BJ (cell line): ENCODE measurements around the gene MAML2. TPM values are rescaled to one million over a fixed set of nuclear protein-coding genes. Genes with fewer than 3 reads are reported as not detected.

ENCODE experiments used
- CTCF ChIA-PET: fragments of 350-600 bp; formaldehyde crosslinking; extraction: SDS; loops from one replicate; lab custom pipeline; 2021; ENCODE audit warnings: antibody characterized with exemption, inconsistent platforms; lab: Yijun Ruan, JAX
- POLR2A ChIA-PET: fragments of 300-600 bp; sonication (Branson Sonifier 250); formaldehyde crosslinking; extraction: SDS; loops from one replicate; lab custom pipeline; 2021; ENCODE audit warnings: antibody characterized with exemption; lab: Charles Lee
- DNase-seq: peaks from one replicate; pipeline ENCODE4 v3.0.0-alpha.2; 2011; ENCODE audit warnings: low read depth
- H3K27me3 ChIP-seq: 2 replicates; pipeline ENCODE4 v1.6.0; 2011; ENCODE audit warnings: low read length; ENCODE audit not compliant: control insufficient read depth, insufficient read depth
- H3K36me3 ChIP-seq: 2 replicates; pipeline ENCODE4 v1.5.1; 2011; ENCODE audit warnings: low read length; ENCODE audit not compliant: control insufficient read depth, insufficient read depth
- H3K4me3 ChIP-seq: 2 replicates; pipeline ENCODE4 v1.5.1; 2011; ENCODE audit warnings: low read depth, mild to moderate bottlenecking, control low read depth, low read length
- CTCF ChIP-seq: IDR thresholded peaks from 2 replicates; pipeline ENCODE4 v1.5.1; 2011; ENCODE audit warnings: low read depth, mild to moderate bottlenecking, control low read depth, inconsistent platforms, low read length, moderate library complexity; ENCODE audit not compliant: insufficient read depth
- polyA plus RNA-seq: library from polyadenylated mRNA; depleted of rRNA; stranded (reverse); fragments of >200 nt; gene quantifications from 2 replicates; pipeline ENCODE4 v1.2.3, GENCODE V29; 2011

MAML2 gene
- polyA plus RNA-seq, 1 experiment, result 22.0 TPM

DNA sequence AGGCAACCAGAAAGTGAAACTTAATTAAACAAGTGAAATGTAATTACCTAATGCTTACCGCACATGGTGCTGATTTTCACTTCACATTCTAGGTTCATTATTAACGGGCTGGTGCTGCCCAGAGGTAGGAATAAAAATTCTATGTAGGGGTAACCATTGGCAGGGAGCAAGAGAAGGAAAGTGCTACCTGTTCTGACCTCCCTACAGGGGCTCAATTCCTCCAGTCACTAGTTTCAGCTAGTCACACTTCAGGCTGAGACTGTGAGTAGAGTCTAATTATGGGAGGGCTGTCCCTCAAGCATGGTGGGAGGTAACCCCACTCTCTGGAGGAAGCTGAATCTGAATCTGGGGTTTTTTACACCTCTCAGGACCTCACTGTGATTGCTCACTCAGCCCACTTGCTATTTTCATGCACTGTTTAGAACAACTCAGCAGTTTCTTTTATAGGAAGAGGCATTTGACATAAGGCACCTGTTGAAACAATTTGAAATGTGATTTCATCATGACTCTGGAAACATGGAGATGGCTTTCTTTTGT is 75.4 kb downstream of the MAML2 start:
- POLR2A ChIA-PET, result no interaction called here
- CTCF ChIA-PET, result interaction anchor here (1.1 to 1.3 kb wide), 2 partner anchors 10 to 432 kb away, joined by 3 read pairs; no protein-coding TSS in a partner anchor
- no peak for DNase-seq

GRCh38 chr11:96267001-96267495 is 75.9 kb downstream of the MAML2 start:
- Histone ChIP-seq H3K27me3 (no peaks in the 10 kb centered on the region), H3K4me3 (no peak overlapping the region), H3K36me3 (peaks cover 2% of the 10 kb centered on the region; the same call in 1 of the 2 replicates)
- DNase-seq, result no peak
- CTCF ChIA-PET, result interaction anchor here (1.1 to 1.3 kb wide), 2 partner anchors 11 to 431 kb away, joined by 3 read pairs; no protein-coding TSS in a partner anchor
- no peak for TF ChIP-seq CTCF
- POLR2A ChIA-PET, result no interaction called here

More for the DNA sequence above, 75.4 kb downstream of the MAML2 start:
- no peak for TF ChIP-seq CTCF
- Histone ChIP-seq H3K4me3 (no peak overlapping the region), H3K27me3 (no peaks in the 10 kb centered on the region), H3K36me3 (peaks cover 2% of the 10 kb centered on the region; the same call in 1 of the 2 replicates)

- no peak for TF ChIP-seq CTCF
- Histone ChIP-seq H3K4me3 (no peak overlapping the region), H3K27me3 (no peaks in the 10 kb centered on the region), H3K36me3 (peaks cover 2% of the 10 kb centered on the region; the same call in 1 of the 2 replicates)
- POLR2A ChIA-PET, result no interaction called here
- no peak for DNase-seq
- CTCF ChIA-PET, result no interaction called here
These were observed 77.0 kb downstream of the MAML2 start for GRCh38 chr11:96265972-96266371.

- no peak for DNase-seq
These were observed 77.7 kb downstream of the MAML2 start for GRCh38 chr11:96265220-96265737.

More at GRCh38 chr11:96265220-96265737, 77.7 kb downstream of the MAML2 start:
- CTCF ChIA-PET, result interaction anchor here (3.6 kb wide), 1 partner anchor 78 kb away, joined by 13 read pairs; the partner anchor contains the start of gene MAML2
- POLR2A ChIA-PET, result no interaction called here
- no peaks in the 10 kb centered on the region for H3K36me3 ChIP-seq
- no peak for TF ChIP-seq CTCF
- no peaks in the 10 kb centered on the region for H3K27me3 ChIP-seq
- H3K4me3 ChIP-seq, result no peak overlapping the region
